ENCODE measurements around the gene ACO2. TPM values are rescaled to one million over a fixed set of nuclear protein-coding genes. Genes with fewer than 3 reads are reported as not detected.

Gene ACO2
- total and polyA plus RNA-seq, 2 of the 13 experiments (the other 11 are each of a cell fraction or from before 2014, with no cell fraction given), result 19.2 to 45.6 TPM

- TF ChIP-seq, protein P1, sequence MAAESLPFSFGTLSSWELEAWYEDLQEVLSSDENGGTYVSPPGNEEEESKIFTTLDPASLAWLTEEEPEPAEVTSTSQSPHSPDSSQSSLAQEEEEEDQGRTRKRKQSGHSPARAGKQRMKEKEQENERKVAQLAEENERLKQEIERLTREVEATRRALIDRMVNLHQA (CRISPR knock-in tag; IDR thresholded peaks at IDR 0.05), result no peak
- peak; percentile 75; the same call in 1 of the 2 replicates for TF ChIP-seq ZFP90 (CRISPR knock-in tag; IDR thresholded peaks at IDR 0.05; ENCODE audit: borderline replicate concordance)
- TF ChIP-seq RERE (CRISPR knock-in tag; IDR thresholded peaks at IDR 0.05; ENCODE audit: low read depth), result peak; percentile 62; the same call in 1 of the 2 replicates
- no peak for TF ChIP-seq ZNF180 (CRISPR knock-in tag; IDR thresholded peaks at IDR 0.05; ENCODE audit: borderline replicate concordance, low read depth)
- TF ChIP-seq ZNF576 (CRISPR knock-in tag; IDR thresholded peaks at IDR 0.05), result no peak
- TF ChIP-seq ZMAT3 (CRISPR knock-in tag; conservative IDR thresholded peaks at IDR 0.05), result peak; percentile 75; the same call in 1 of the 2 replicates
- TF ChIP-seq SUZ12 (IDR thresholded peaks at IDR 0.05; ENCODE audit: low read depth, low read length), result 0 out of 2 replicates have a peak, but pooled peaks have one; percentile 7
- TF ChIP-seq ONECUT2 (CRISPR knock-in tag; IDR thresholded peaks at IDR 0.05), result peak; percentile 74; the same call in 1 of the 2 replicates
- peak; percentile 74 to 79; a peak in 3 of 4 replicates for TF ChIP-seq NR2F1 (CRISPR knock-in tag; IDR thresholded peaks at IDR 0.05)
- TF ChIP-seq NR0B2 (CRISPR knock-in tag; IDR thresholded peaks at IDR 0.05), result no peak; the same call in 1 of the 2 replicates
- TF ChIP-seq MTF1 (CRISPR knock-in tag; IDR thresholded peaks at IDR 0.05), result peak; percentile 70; the same call in 1 of the 2 replicates
- TF ChIP-seq ZNF776 (CRISPR knock-in tag; IDR thresholded peaks at IDR 0.05), result peak; percentile 81
- TF ChIP-seq, protein P2, sequence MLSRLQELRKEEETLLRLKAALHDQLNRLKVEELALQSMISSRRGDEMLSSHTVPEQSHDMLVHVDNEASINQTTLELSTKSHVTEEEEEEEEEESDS (CRISPR knock-in tag; IDR thresholded peaks at IDR 0.05; ENCODE audit: borderline replicate concordance), result no peak
- TF ChIP-seq ZBTB10 (CRISPR knock-in tag; IDR thresholded peaks at IDR 0.05; ENCODE audit: borderline replicate concordance), result peak; percentile 76; the same call in 1 of the 2 replicates
- TF ChIP-seq, protein P3, sequence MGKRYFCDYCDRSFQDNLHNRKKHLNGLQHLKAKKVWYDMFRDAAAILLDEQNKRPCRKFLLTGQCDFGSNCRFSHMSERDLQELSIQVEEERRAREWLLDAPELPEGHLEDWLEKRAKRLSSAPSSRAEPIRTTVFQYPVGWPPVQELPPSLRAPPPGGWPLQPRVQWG (CRISPR knock-in tag; IDR thresholded peaks at IDR 0.05; ENCODE audit: borderline replicate concordance, low read depth), result no peak
Measured at GRCh38 chr22:41446639-41447434, 22.1 kb upstream of the ACO2 start, which contains the start of gene TOB2 (continued).

Measured in HepG2 (cell line).